Activated naive CD4-positive, alpha-beta T cell treated with Interleukin-2 at 50 U/mL for 16 hours (primary cell): ENCODE measurements around the gene L3MBTL1.

Source experiments
- DNase-seq: peaks from one replicate; pipeline ENCODE4 v3.0.0-alpha.2; 2020

Gene L3MBTL1

DNA sequence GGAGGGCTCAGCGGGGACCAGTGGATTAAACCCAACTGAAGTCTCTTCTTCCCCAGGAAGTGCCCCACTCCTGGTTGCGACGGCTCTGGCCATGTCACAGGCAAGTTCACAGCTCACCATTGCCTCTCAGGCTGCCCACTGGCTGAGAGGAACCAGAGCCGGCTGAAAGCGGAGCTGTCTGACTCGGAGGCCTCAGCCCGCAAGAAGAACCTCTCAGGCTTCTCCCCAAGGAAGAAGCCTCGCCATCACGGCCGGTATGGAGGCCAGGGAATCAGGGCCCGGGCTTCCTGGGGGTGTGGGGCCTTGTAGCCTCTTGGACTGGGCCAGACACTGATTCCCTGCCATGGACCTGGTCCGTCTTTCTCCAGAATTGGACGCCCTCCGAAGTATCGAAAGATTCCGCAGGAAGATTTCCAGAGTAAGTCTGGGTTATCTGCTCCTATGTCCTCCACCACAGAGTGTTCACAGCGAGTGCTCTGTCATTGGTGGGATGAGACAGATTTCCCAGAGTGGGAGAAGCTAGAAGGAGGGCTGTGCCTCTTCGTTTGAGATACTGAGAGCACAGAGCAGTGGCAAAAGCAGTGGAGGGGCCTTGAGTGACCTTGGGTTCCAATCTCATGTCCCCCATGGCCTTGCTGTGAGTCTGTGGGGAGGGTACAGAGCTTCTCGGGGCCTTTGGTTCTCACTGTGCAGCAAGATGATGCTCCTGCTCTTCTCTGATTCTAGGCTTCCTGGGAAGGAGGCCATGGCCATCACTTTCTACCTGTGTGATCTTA, 28.7 kb downstream of the L3MBTL1 start:
- no peak for DNase-seq

GRCh38 chr20:43536817-43537440, 29.4 kb downstream of the L3MBTL1 start:
- DNase-seq, result no peak

- peak; percentile 51 for DNase-seq
Observed at GRCh38 chr20:43537921-43538877, 30.7 kb downstream of the L3MBTL1 start.

DNA sequence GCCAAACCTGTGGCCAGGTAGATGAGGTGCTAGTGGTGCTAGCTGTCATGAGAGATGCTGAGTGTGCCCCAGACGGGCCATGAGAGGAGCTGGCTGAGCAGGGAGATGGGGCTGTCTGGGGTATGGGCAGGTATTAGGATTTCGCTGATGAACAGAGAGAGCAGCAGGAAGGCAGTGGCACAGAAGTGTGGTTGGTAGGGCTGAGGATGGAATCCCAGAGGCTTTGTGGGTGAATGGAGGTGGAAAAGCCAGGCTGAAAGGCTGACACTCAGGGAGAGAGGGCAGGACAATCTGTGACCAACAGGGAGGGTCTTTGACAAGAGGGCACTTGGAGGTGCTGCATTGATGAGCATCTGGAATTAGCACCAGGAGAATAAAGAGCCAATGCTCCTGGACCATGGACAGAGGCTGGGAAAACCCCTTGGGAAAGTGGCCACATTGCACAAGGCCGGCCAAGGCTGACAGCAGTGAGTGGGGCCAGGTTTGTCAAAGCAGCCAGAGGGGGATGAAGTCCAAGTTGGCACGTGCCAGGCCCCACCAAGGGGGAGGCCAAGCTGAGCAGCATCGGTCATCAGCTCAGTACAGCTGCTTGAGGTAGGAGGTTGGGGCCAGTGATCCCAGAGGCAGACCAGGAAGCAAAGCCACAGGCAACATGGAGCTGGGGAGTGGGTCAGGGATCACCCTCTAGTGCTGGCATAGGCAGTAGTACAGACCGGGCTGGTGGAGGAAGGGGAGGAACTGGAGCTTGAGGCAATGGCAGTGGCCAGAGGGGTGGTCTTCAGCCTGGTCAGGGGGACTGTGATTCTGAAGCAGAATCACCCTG, 31.6 kb downstream of the L3MBTL1 start:
- no peak for DNase-seq

DNA sequence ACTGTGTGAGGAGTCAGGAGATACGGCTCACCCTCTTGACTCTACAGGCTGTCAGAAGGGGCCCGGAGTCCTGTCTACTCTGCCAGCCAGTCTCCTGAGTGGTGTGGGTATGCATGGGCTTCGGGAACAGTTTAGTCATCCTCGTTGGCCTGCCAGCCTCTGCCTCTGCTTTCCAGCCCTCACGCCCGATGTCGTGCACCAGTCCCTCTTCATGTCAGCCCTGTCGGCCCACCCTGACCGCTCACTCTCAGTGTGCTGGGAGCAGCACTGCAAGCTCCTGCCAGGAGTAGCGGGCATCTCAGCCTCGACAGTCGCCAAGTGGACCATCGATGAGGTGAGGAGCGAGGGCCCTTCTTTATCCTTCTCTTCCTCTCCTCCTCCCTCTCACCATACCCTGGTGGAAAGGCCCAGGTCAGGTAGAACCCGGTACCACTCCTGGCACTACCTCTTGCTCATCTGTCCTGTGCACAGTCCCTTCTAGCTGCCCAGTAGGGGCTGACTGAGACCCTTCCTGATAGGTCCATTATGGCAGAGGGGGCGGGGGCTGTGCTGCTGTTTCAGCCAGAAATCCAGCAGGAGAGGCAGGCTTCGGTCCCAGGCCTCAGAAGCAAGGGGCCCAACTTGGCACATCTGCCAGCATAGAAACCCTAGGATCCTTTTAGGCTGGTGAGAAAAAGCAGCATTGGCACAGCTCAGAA, 32.6 kb downstream of the L3MBTL1 start:
- no peak for DNase-seq

DNA sequence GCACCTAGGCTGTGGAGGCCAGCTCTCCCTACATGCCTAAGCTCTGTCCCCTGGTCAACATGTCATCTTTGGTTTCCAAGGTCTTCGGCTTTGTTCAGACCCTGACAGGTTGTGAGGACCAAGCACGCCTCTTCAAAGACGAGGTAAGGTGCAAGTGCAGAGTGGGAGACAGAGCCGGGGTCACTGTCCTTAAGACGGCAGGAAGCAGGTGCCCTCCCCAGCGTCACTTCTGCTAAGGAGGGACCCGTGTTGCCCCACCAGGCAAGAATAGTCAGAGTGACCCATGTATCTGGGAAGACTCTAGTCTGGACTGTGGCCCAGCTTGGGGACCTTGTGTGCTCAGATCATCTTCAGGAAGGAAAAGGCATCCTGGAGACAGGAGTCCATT, 33.2 kb downstream of the L3MBTL1 start:
- no peak for DNase-seq

GRCh38 chr20:43541214-43541613, 33.7 kb downstream of the L3MBTL1 start:
- DNase-seq, result no peak

GRCh38 chr20:43542161-43542560, 34.7 kb downstream of the L3MBTL1 start:
- DNase-seq, result no peak

GRCh38 chr20:43542674-43543073, 35.2 kb downstream of the L3MBTL1 start:
- no peak for DNase-seq

GRCh38 chr20:43543138-43543537, 35.6 kb downstream of the L3MBTL1 start:
- no peak for DNase-seq

GRCh38 chr20:43544501-43544900, 37.0 kb downstream of the L3MBTL1 start:
- DNase-seq, result no peak

- no peak for DNase-seq
Observed at GRCh38 chr20:43545837-43546578, 38.5 kb downstream of the L3MBTL1 start.

- DNase-seq, result no peak
Observed at GRCh38 chr20:43548273-43548880, 40.9 kb downstream of the L3MBTL1 start.

DNA sequence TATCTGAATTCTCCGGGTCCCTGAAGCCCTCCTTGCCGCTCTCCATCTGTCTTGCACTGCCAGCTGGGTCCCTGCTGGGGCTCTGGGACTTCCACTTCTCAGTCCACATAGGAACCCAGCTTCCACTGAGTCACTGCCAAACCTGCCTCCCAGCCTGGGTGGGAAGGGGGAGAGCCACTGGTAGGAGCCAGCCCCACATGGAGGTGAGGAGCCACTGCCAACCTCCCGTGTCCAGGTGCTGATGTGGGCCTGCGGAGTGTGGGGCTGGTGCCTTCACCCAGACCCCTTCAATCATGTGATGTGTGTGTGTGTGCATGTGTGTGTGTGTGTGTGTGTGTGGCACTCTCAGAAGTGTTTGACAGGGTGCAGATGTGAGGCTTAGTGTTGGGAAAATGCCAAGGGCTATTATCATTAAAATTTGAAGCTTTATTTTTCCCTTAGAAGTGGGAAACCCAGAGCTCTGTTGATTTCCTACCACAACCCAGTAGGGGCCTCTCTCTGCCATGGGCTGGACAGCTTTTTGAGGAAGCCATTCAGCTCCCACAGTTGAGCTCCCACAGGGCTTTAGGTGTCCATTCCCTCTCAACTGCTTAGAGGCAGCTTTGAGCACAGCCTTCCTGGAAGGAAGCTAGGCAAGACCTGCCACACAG, 42.0 kb downstream of the L3MBTL1 start:
- no peak for DNase-seq

DNA sequence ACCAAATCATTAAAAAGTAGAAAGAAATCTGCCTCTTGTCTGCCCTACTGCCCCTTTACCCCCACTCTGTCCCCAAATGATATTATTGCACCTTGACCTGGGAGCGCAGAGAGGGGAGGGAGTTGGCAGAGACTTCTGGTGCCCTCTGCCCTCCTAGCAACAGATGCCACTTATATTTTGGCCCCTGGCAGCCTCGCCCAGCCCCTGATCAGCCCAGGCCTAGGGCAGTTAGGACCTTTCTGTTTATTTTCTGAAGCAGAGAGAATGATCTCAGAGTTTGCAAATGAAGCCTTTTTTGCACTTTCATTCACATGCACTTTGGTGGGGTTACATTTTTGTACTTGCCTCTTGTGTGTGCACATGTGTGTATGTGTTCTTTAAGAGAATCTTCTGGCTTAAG, 43.0 kb downstream of the L3MBTL1 start:
- no peak for DNase-seq

GRCh38 chr20:43554369-43554768, 46.9 kb downstream of the L3MBTL1 start:
- no peak for DNase-seq

GRCh38 chr20:43558412-43559146, 51.1 kb downstream of the L3MBTL1 start, which contains the start of gene SGK2:
Gene SGK2 (plus strand): TSS chr20:43559027. CDS start chr20:43566496, 7,469 bp downstream.
- no peak for DNase-seq

DNA sequence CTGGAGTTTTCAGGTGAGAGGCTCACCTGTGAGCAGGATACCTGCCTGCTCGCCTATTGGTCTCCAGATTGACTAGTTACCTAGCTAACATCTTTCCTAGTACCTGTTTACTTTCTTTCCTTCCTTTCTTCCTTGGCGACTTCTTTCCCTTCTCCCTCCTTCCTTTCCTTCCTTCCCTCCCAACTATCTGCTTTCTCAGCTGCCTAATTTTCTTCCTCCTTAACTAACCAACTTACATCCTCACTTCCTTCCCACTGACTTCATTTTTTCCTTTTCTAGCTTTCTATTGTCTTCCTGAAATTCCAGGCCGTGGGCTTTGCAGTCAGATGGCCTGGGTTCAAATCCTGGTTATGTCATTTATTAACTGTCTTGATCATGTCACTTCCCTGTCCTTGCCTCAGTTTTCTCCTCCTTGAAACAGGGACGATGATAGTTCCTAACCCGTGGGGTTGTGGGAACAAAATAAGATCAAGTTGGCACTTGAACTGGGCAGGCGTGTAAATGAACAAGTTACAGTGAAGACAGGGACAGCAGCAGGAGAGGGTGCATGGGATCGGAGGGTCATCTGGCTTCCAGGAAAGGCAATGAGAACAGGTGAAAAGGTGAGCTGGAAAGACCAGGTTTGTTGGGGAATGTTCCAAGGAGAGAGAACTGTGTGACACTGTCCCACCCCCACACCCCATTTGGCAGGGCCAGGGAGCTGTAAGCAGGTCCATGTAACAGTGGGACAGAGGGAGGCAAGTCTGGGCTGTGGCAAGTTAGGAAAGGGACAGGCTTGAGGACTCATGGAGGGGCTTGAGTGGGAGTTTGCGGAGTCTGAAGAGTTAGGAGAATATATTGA, 51.9 kb downstream of the L3MBTL1 start:
- no peak for DNase-seq
